Measurements from ENCODE around the gene PDE4D.
A peak's percentile ranks its signal among the peaks of the same experiment; 100 is the strongest.

Gene PDE4D

DNA sequence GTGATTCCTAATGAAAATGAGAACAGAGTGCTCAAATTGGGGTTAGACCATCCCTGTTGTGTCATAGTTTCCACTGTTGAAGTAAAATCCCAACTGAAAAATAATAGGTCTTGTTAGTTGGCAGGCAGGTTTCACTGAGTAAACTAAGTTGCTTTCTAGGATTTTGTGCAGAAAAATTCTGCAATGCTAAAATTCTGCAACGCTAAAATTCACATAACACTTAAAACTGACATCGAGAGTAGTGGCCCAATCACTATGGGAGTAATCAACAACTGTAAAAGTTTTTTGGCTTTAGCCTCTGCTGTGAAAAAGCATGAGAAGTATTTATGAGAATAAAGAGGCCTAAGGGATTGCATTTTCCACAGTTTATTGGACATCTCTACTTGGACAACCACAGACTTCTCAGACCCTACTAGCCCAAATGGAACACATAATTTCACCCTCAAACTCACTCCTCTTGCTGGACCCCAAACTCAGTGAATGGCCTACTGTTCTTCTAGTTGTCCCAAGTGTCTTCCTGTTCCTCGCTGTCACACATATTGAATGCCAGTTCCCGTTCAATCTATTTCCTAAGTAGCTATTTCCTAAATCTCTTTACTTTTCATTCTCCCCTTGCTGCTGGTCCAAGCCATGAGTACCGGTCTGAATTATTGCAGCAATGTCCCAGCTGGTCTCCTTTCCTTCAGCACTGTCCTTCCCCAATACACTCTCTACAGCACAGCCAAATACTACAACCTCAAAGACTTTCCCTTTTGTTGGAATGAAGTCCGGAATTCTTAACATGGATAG is 355.4 kb downstream of the PDE4D start:
- DNase-seq (ENCODE audit: low read depth) = no peak
- TF ChIP-seq, protein P1, sequence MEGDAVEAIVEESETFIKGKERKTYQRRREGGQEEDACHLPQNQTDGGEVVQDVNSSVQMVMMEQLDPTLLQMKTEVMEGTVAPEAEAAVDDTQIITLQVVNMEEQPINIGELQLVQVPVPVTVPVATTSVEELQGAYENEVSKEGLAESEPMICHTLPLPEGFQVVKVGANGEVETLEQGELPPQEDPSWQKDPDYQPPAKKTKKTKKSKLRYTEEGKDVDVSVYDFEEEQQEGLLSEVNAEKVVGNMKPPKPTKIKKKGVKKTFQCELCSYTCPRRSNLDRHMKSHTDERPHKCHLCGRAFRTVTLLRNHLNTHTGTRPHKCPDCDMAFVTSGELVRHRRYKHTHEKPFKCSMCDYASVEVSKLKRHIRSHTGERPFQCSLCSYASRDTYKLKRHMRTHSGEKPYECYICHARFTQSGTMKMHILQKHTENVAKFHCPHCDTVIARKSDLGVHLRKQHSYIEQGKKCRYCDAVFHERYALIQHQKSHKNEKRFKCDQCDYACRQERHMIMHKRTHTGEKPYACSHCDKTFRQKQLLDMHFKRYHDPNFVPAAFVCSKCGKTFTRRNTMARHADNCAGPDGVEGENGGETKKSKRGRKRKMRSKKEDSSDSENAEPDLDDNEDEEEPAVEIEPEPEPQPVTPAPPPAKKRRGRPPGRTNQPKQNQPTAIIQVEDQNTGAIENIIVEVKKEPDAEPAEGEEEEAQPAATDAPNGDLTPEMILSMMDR (IDR thresholded peaks at IDR 0.05; ENCODE audit: insufficient read depth, low read depth, low read length, missing control alignments) = no peak
- no peak overlapping the region for H3K4me3 ChIP-seq (ENCODE audit: low read length)

DNA sequence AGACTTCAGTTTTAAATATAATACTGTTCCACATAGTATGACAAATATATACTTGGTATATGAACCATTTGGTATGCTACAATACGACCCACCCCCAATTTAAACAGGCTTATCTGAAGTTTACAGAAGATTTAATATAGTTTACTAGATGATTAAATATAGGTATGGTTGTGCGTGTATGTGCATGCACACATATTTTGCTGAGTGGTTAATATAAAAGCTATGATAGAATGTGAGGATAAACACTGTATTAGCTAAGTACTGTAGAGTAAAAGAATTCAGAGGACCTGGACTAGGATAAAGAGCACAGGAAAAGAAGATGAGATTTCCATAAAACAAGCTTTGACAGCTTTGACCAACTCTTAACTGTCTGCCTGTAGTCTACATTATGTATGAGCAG is 356.7 kb downstream of the PDE4D start:
- DNase-seq (ENCODE audit: low read depth) = peak; percentile 39
- H3K4me3 ChIP-seq (ENCODE audit: low read length) = no peak overlapping the region
- TF ChIP-seq, protein P1 (IDR thresholded peaks at IDR 0.05; ENCODE audit: insufficient read depth, low read depth, low read length, missing control alignments) = no peak

DNA sequence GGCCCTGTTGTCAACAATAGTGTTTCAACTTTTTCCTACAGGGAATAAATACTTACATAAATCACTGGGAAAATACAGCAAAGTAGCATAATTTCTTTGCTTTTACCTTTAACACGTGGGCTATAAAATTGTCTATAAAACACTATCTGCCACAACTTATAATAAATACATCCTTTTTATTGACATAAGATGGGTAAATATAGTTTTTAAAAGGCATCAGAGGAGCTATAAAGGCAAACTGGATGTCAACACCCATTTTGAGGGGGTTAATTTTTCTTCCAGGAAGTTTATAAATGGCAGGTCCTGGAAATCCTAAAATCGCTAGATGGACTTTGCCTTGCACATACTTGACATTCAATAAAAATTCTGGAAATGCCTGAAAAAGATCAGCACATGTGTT is 358.0 kb downstream of the PDE4D start:
- H3K4me3 ChIP-seq (ENCODE audit: low read length) = no peak overlapping the region
- no peak for DNase-seq (ENCODE audit: low read depth)
- TF ChIP-seq, protein P1 (IDR thresholded peaks at IDR 0.05; ENCODE audit: insufficient read depth, low read depth, low read length, missing control alignments) = no peak

DNA sequence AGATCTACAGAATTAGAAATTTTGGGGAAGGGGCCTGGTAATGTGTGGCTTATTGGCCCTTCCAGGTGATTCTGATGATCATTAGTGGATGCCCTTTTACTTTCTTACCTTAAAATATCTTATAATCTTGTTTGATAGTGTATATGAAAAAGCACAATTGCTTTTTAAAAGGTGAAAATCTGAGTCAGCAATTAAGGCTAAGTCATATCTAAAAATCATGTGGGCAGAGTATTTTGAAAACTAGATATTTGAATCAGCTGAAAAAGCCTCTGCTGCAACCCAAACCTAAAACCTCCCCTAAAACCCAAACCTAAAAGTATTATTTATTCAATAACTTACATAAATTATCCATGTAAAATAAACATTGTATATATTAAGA is 359.8 kb downstream of the PDE4D start:
- no peak for DNase-seq (ENCODE audit: low read depth)
- TF ChIP-seq, protein P1 (IDR thresholded peaks at IDR 0.05; ENCODE audit: insufficient read depth, low read depth, low read length, missing control alignments) = no peak

DNA sequence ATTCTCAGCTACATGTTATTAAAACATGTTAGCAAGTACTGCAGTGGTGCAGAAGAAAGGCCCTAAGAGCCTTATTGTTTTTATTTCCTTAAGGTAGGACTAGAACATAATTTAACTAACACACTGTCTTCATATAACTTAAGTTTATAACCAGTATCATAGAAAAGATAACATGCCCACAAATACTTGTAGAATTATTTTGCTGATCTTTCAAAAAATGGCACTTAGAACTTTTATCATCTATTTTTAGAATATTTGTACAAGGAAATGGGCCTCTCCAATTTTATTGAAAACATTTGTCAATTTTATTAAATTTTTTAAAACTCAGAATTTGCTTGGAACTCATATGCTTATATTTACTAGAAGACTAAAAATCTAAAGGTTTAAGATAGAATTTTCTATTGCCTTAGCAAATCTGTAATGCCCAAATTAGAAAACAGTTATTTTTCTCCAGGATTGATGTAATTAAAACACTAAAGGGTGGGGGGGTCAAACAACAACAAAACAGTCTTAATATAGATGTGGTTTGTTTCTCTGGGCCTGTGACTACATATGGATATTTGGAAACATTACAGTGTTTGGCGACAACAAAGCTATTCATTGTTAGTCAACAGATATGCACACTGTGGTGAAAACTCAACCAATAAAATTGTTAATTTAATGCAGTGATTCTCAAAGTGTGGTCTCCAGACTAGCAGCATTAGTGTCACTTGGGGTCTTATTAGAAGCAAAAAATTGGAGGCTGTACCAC is 360.4 kb downstream of the PDE4D start:
- DNase-seq (ENCODE audit: low read depth) = no peak
- TF ChIP-seq, protein P1 (IDR thresholded peaks at IDR 0.05; ENCODE audit: insufficient read depth, low read depth, low read length, missing control alignments) = no peak

More for the DNA sequence above, 359.8 kb downstream of the PDE4D start:
- H3K4me3 ChIP-seq (ENCODE audit: low read length) = no peak overlapping the region

DNA sequence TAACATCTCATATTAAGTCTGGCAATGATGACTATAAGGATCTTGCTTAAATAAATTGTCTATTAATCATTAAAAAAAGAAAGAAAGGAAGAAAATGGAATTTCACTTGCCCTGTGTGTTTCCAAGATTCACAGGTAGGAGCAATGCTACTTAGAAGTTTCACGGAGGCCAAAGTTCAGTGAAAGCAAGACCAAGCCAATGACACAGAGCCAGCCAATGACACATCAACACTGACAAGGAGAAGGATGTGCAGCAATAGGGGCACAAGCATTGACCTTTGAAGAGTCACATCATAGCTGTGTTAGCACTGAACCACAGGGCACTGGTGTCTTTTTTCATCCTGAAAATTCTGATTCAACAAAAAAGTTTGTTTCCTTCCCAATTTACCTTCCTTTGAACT is 364.3 kb downstream of the PDE4D start:
- DNase-seq (ENCODE audit: low read depth) = no peak
- TF ChIP-seq, protein P1 (IDR thresholded peaks at IDR 0.05; ENCODE audit: insufficient read depth, low read depth, low read length, missing control alignments) = no peak
- no peak overlapping the region for H3K4me3 ChIP-seq (ENCODE audit: low read length)

More for the DNA sequence above, 360.4 kb downstream of the PDE4D start:
- H3K4me3 ChIP-seq (ENCODE audit: low read length) = no peak overlapping the region

All from epithelial cell of esophagus (primary cell).